Mucosa of descending colon (tissue), 3 donors: ENCODE measurements around the gene PACC1. TPM values are rescaled to one million over a fixed set of nuclear protein-coding genes. Genes with fewer than 3 reads are reported as not detected.
A peak's percentile ranks its signal among the peaks of the same experiment; 100 is the strongest.

Source experiments
- ATAC-seq: fragments of 200-7000 bp; cut with Tn5 transposase; one replicate; pipeline ENCODE4 v1.9.1; 2020; ENCODE audit warnings: mild to moderate bottlenecking, moderate library complexity
- DNase-seq, 3 donors: peaks; one replicate each; pipeline ENCODE4 v3.0.0-alpha.2; 2020
- H3K36me3 ChIP-seq: fragments of 200-600 bp; one replicate; pipeline ENCODE4 v1.8.0; 2021; ENCODE audit warnings: low read depth, mild to moderate bottlenecking
- H3K4me1 ChIP-seq: fragments of 200-600 bp; one replicate; pipeline ENCODE4 v1.8.0; 2021; ENCODE audit warnings: low read depth, mild to moderate bottlenecking
- H3K4me3 ChIP-seq: fragments of 200-600 bp; one replicate; pipeline ENCODE4 v1.8.0; 2021; ENCODE audit warnings: mild to moderate bottlenecking
- H3K9me3 ChIP-seq: fragments of 200-600 bp; one replicate; pipeline ENCODE4 v1.8.0; 2021; ENCODE audit warnings: mild to moderate bottlenecking
- intact Hi-C, 2 donors: fragments of 100-400 bp; cut with DNase I in 1 of 2; cut with micrococcal nuclease in 1 of 2; formaldehyde crosslinking; loops; one replicate each; pipeline versions ENCODE4 v1.11.0 to v1.11.1; 2022; cut with DNase I, micrococcal nuclease
- total RNA-seq, 3 donors: library from RNA; stranded (reverse); fragmentation: NEBNext Ultra II Directional in 2 of 3; extraction: Animal tissue kit (Norgen Biotek cat#: 25700) in 2 of 3; gene quantifications; one replicate each; pipeline versions ENCODE4 v1.2.1 to v1.2.4, GENCODE V29; 2021 to 2023
- TF ChIP-seq, protein P1 (sequence below): fragments of 200-600 bp; IDR thresholded peaks from one replicate; pipeline ENCODE4 v1.8.0; 2022; ENCODE audit warnings: antibody characterized with exemption, mild to moderate bottlenecking
- donor health status: DM: no; HTN: no; CAD: no; lungs with moderate emphysema.
- donor health status: DM: no; HTN: no; CAD: no.
- donor health status: DM: no; HTN: yes; CAD: no.

The PACC1 gene
- total RNA-seq, 3 donors from 2014 or later, result 2.5 to 4.4 (median 3.4) TPM

- Histone ChIP-seq H3K4me3 (no peak overlapping the region), H3K4me1 (no peaks in the 10 kb centered on the region), H3K36me3 (no peaks in the 10 kb centered on the region), H3K9me3 (no peaks in the 10 kb centered on the region)
- TF ChIP-seq, protein P1, sequence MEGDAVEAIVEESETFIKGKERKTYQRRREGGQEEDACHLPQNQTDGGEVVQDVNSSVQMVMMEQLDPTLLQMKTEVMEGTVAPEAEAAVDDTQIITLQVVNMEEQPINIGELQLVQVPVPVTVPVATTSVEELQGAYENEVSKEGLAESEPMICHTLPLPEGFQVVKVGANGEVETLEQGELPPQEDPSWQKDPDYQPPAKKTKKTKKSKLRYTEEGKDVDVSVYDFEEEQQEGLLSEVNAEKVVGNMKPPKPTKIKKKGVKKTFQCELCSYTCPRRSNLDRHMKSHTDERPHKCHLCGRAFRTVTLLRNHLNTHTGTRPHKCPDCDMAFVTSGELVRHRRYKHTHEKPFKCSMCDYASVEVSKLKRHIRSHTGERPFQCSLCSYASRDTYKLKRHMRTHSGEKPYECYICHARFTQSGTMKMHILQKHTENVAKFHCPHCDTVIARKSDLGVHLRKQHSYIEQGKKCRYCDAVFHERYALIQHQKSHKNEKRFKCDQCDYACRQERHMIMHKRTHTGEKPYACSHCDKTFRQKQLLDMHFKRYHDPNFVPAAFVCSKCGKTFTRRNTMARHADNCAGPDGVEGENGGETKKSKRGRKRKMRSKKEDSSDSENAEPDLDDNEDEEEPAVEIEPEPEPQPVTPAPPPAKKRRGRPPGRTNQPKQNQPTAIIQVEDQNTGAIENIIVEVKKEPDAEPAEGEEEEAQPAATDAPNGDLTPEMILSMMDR, result no peak
- intact Hi-C loops, result loop anchor here (5.0 to 10.0 kb wide), 2 partner anchors 82 to 394 kb away; no protein-coding TSS in a partner anchor
- no peak for DNase-seq
- ATAC-seq, result no peak
These were observed 44.1 kb upstream of the PACC1 start for GRCh38 chr1:212458817-212459216.

DNA sequence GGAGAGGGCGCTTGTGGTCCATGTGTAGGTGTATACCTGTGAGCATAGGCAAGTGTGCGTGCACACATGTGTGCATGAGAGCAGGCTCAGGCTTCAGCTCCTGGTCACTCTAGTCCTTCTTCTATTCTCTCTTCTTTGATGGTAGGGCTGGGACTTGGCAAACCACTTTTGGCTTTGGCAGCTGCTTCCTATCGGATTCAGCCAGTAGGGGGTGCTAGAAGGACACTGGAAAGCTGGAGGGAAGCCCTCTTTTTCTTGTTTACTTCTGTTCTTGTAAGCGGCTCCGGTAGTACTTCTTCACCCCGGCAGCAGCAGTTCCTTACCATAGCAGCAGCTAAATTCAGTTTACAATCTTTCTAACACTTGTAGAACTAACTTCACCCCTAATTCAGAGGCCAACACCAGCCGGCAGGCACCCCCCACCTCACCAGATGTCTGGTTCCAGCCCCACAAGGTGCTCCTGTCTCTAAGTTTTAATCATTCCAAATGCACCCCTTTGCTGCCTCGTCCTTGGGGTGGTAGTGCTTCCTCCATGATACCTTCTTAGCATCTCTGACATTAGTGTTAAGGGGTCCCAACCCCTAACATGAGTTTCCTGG lies 43.2 kb upstream of the PACC1 start:
- Histone ChIP-seq H3K36me3 (no peaks in the 10 kb centered on the region), H3K9me3 (no peaks in the 10 kb centered on the region), H3K4me1 (no peaks in the 10 kb centered on the region), H3K4me3 (no peak overlapping the region)
- peak in 2 of 3 donors; percentile 46 to 79 for DNase-seq
- peak; percentile 56 for ATAC-seq
- intact Hi-C loops, result loop anchor here (5.0 to 10.0 kb wide), 2 partner anchors 81 to 393 kb away; no protein-coding TSS in a partner anchor
- TF ChIP-seq, protein P1, result peak; percentile 40

GRCh38 chr1:212455803-212456528 lies 41.3 kb upstream of the PACC1 start:
- H3K4me3 ChIP-seq, result no peak overlapping the region
- TF ChIP-seq, protein P1, result peak; percentile 94
- DNase-seq (peak; percentile 78 to 93 (median 89)), ATAC-seq (peak; percentile 84)
- intact Hi-C loops, result loop anchor here (5.0 to 10.0 kb wide), 2 partner anchors 79 to 391 kb away; no protein-coding TSS in a partner anchor
- H3K4me1 ChIP-seq, result no peaks in the 10 kb centered on the region
- H3K9me3 ChIP-seq, result no peaks in the 10 kb centered on the region
- no peaks in the 10 kb centered on the region for H3K36me3 ChIP-seq

GRCh38 chr1:212455401-212455800 lies 40.7 kb upstream of the PACC1 start:
- H3K4me3 ChIP-seq, result no peak overlapping the region
- H3K36me3 ChIP-seq, result no peaks in the 10 kb centered on the region
- TF ChIP-seq, protein P1, result no peak
- ATAC-seq (no peak), DNase-seq (no peak)
- intact Hi-C loops, result loop anchor here (5.0 to 10.0 kb wide), 2 partner anchors 78 to 391 kb away; no protein-coding TSS in a partner anchor
- H3K4me1 ChIP-seq, result no peaks in the 10 kb centered on the region
- no peaks in the 10 kb centered on the region for H3K9me3 ChIP-seq

GRCh38 chr1:212454741-212455140 lies 40.1 kb upstream of the PACC1 start:
- Histone ChIP-seq H3K36me3 (no peaks in the 10 kb centered on the region), H3K4me3 (no peak overlapping the region), H3K9me3 (no peaks in the 10 kb centered on the region), H3K4me1 (no peaks in the 10 kb centered on the region)
- no peak for ATAC-seq
- intact Hi-C loops, result loop anchor here (5.0 to 10.0 kb wide), 2 partner anchors 77 to 390 kb away; no protein-coding TSS in a partner anchor
- no peak for DNase-seq
- TF ChIP-seq, protein P1, result no peak
